ENCODE results near the gene ROMO1. TPM values are rescaled to one million over a fixed set of nuclear protein-coding genes. Genes with fewer than 3 reads are reported as not detected.
"Not testable (repeated sequence)": the region's sequence is repeated elsewhere in the genome, so short reads cannot be mapped to it uniquely, and the experiment has no call there.

The ROMO1 gene
- total RNA-seq, 2 experiments from 2014 or later = 96.9 to 112 TPM

DNA sequence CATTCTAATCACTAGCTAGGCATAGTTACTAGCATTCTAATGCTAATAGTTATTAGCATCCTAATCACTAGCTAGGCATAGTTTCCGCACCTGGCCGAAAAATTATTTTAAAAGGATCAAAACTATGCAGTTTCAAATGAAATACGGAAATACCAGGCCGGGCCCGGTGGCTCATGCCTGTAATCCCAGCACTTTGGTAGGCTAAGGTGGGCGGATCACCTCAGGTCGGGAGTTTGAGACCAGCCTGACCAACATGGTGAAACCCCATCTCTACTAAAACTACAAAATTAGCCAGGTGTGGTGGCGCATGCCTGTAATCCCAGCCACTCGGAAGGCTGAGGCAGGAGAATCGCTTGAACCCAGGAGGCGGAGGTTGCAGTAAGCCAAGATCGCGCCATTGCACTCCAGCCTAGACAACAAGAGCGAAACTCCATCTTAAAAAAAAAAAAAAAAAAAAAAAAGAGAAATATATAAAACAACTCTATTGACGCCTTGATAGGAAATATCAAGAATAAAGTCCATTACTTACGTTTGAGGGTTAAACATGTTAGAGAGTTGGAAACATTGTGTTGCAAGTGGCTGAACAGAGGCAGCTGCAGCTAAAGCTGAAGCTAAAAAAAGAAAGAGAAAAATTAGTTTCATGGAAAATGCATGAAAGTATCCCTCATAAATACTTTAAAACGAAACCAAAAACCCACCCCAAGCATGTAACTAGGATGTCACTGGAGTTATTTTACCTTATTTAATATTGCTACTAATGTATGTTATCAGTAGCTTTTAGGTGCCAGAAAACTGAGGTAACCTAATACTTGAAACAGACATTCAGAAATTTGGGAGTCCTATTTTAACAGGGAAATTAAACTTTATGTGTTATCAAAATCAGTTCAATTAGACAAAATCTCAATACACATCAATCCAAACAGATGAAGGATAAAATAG, 7.7 kb downstream of the ROMO1 start:
- not testable (repeated sequence) for DNase-seq; H3K9me3 Mint-ChIP-seq; H3K4me3 Mint-ChIP-seq; H3K27me3 Mint-ChIP-seq; H3K27ac Mint-ChIP-seq; ATAC-seq (ENCODE audit: low read depth)
- POLR2A ChIA-PET = interaction anchor here (0.9 to 1.5 kb wide), 2 partner anchors 35 kb away, joined by 3 to 8 read pairs; partner anchors contain the start of gene RBM39
- peaks cover 27% of the 10 kb centered on the region for H3K4me1 Mint-ChIP-seq
- H3K36me3 Mint-ChIP-seq = peaks cover 34% of the 10 kb centered on the region

DNA sequence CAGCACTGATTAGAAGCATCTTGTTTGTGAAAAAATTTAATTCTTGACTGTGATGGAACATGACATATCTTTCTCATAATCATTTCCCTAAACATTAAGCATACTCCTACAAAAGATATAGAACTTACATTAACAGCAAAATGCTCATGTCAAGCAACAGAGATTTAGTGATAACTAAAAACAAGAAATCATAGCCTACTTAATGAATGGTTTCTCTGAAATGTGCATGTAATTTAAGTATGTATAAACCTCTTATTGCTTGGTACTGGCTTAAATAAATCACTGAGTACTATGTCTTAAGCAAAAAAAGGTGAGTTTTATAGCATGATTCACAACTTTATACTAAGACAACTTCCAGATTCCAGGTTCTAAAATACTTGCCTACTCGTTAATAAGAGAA, 9.3 kb downstream of the ROMO1 start:
- POLR2A ChIA-PET = interaction anchor here (1.5 kb wide), 1 partner anchor 33 kb away, joined by 8 read pairs; the partner anchor contains the start of gene RBM39
- ATAC-seq (ENCODE audit: low read depth) (no peak), DNase-seq (no peak)
- H3K27ac Mint-ChIP-seq = no peak overlapping the region
- H3K9me3 Mint-ChIP-seq = no peaks in the 10 kb centered on the region
- H3K4me1 Mint-ChIP-seq = peaks cover 35% of the 10 kb centered on the region
- peaks cover 38% of the 10 kb centered on the region for H3K36me3 Mint-ChIP-seq
- H3K27me3 Mint-ChIP-seq = no peaks in the 10 kb centered on the region
- H3K4me3 Mint-ChIP-seq = no peak overlapping the region

DNA sequence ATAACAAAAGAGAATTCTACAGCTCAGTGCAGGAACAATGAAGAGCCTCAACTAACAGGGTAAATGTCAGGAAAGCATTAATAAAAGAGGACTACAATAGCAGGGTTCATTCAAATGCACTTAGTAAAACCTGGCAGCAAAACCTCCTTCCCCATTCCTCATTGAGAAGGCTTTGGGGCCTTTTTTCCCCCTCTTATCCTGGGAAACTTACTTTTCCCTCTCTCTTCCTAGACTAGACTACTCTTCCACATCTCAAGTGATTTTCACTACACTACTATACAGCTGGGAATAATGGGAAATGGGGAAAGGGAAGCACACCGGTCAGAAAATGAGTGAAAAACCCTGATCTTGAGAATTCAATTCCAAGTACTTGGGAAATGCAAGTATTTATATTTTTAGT, 10.1 kb downstream of the ROMO1 start:
- Mint-ChIP-seq H3K36me3 (peaks cover 38% of the 10 kb centered on the region), H3K27me3 (no peaks in the 10 kb centered on the region), H3K4me1 (peaks cover 39% of the 10 kb centered on the region), H3K4me3 (no peak overlapping the region), H3K9me3 (no peaks in the 10 kb centered on the region), H3K27ac (peak overlapping the region; percentile 0)
- POLR2A ChIA-PET = interaction anchor here (0.7 kb wide), 1 partner anchor 201 kb away, joined by 3 read pairs; no protein-coding TSS in a partner anchor
- ATAC-seq (ENCODE audit: low read depth) (no peak), DNase-seq (no peak)

DNA sequence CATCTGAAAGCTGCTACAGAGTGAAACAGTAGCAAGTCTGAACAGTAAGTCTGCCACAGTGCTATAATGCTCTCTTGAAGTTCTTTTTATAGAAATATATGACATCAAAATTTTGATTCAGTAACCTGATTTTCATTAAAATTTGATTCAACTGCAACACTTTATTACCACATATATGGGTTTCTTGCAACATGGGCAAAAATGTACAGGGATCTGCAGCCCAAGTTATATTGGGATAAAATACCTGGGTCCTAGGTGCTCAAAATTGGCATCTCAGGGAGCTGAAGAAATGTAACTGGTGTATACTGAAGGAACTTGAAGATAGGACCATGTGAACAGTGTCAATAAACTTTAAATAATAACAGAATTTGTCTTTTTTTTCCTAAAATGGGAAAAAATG, 10.8 kb downstream of the ROMO1 start:
- ATAC-seq (ENCODE audit: low read depth) (no peak), DNase-seq (no peak)
- Mint-ChIP-seq H3K4me3 (no peak overlapping the region), H3K36me3 (peaks cover 38% of the 10 kb centered on the region), H3K27me3 (no peaks in the 10 kb centered on the region), H3K27ac (no peak overlapping the region), H3K9me3 (no peaks in the 10 kb centered on the region), H3K4me1 (peaks cover 38% of the 10 kb centered on the region)
- POLR2A ChIA-PET = interaction anchor here (0.6 to 0.7 kb wide), 2 partner anchors 33 to 218 kb away, joined by 4 to 7 read pairs; partner anchors contain the start of gene RBM39

DNA sequence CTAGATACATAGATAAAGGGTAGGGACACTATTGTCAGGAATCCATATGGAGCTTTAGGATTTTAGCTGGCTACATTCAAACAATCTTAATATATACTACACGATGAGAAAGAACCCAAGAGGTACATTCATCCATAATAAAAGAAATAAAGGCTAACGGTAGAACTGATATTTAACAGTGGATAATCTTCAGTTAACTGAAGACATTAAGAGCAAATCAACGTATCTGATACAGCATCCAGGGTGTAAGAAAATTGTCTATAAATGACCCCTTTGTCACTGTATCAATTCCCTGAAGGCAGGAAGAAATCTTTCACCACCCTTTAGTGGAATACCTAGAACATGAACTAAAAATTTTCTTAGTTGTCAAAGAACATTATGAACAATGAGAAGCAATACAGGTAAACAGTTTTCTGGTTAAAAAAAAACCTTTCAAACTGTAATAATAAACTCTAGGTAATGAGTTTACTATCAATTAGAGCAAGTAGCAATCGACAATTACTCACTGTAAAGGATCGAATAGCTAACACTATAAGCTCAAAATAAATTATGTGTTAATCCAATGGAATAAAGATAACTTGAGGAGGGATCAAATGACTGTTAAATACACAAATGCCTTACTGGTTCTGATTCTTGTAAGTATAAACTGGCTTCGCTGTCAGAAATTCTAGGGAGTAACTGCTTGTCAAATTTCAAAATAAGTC, 11.8 kb downstream of the ROMO1 start:
- Mint-ChIP-seq H3K36me3 (peaks cover 41% of the 10 kb centered on the region), H3K27me3 (no peaks in the 10 kb centered on the region), H3K4me1 (peaks cover 39% of the 10 kb centered on the region), H3K27ac (peak overlapping the region; percentile 65), H3K4me3 (peak overlapping the region; percentile 66), H3K9me3 (no peaks in the 10 kb centered on the region)
- DNase-seq = no peak
- POLR2A ChIA-PET = interaction anchor here (1.0 to 2.8 kb wide), 5 partner anchors 12 to 91 kb away, joined by 3 to 10 read pairs (median 3); partner anchors contain the start of genes NFS1, RBM39 and ROMO1
- ATAC-seq (ENCODE audit: low read depth) = no peak

DNA sequence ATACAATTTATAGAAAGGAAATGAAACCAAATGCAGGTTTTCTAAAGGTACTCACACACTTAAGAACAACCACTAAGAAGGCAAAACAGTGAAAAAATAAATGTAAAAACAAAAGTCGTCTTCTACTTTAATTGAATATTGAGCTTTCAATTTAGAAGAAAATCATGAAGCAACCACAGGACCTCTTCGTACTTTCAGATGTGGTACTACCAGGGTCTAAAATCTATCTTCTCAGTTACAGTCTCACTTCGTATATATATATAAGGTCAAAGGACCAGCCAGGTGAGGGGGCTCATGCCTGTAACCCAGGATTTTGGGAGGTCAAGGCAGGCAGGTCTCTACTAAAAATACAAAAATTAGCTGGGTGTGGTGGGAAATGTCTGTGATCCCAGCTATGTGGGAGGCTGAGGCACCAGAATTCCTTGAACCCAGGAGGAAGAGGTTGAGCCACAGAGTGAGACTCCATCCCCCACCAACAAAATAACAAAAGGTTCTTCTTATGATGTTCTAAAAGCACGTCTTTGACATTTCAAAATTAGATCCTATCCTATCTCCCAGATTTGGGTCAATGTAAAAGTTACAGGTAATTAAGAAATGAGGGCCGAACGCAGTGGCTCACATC, 12.5 kb downstream of the ROMO1 start:
- peak overlapping the region; percentile 65 for H3K27ac Mint-ChIP-seq
- ATAC-seq (ENCODE audit: low read depth) = peak; percentile 43
- no peak for DNase-seq
- H3K9me3 Mint-ChIP-seq = no peaks in the 10 kb centered on the region
- H3K4me1 Mint-ChIP-seq = peaks cover 39% of the 10 kb centered on the region
- POLR2A ChIA-PET = interaction anchor here (1.0 to 2.8 kb wide), 5 partner anchors 12 to 92 kb away, joined by 3 to 10 read pairs (median 3); partner anchors contain the start of genes NFS1, RBM39 and ROMO1
- peak overlapping the region; percentile 66 for H3K4me3 Mint-ChIP-seq
- H3K36me3 Mint-ChIP-seq = peaks cover 41% of the 10 kb centered on the region
- no peaks in the 10 kb centered on the region for H3K27me3 Mint-ChIP-seq

DNA sequence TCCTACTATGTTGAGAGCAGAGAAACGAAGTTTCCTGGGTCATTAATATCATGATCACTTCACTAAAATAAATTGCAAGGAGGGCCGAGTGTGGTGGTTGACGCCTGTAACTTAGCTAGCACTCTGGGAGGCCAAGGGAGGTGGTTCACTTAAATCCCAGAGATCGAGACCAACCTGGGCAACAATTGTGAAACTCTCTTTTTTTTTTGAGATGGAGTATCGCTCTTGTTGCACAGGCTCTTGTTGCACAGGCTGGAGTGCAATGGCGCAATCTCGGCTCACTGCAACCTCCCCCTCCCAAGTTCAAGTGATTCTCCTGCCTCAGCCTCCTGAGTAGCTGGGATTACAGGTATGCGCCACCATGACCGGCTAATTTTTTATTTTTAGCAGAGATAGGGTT, 13.9 kb downstream of the ROMO1 start:
- not testable (repeated sequence) for ATAC-seq (ENCODE audit: low read depth); H3K27me3 Mint-ChIP-seq; H3K9me3 Mint-ChIP-seq; DNase-seq
- POLR2A ChIA-PET = interaction anchor here (0.8 to 2.8 kb wide), 2 partner anchors 13 to 29 kb away, joined by 10 to 14 read pairs; partner anchors contain the start of gene RBM39
- H3K4me1 Mint-ChIP-seq = peaks cover 42% of the 10 kb centered on the region
- peak overlapping the region; percentile 52 for H3K27ac Mint-ChIP-seq
- H3K36me3 Mint-ChIP-seq = peaks cover 45% of the 10 kb centered on the region
- peak overlapping the region; percentile 37 for H3K4me3 Mint-ChIP-seq

DNA sequence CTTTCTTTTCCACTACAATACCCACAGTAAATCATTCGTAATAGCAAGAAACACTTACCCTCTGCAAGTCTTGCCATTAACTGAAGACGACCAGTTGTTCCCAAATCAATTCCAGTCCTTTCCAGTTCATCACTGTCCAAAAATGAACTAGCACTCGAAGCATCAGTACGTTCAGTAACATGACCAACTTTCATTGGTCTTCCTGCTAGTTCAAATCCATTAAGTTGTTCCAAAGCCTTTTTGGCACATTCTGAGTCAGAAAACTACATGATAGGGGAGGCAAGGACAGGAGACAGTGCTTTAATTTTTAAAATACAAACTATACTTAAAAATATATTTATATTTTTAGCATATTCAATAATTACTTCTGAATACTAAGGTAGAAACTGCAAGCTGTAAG, 14.9 kb downstream of the ROMO1 start:
- POLR2A ChIA-PET = interaction anchor here (2.0 kb wide), 1 partner anchor 17 kb away, joined by 5 read pairs; no protein-coding TSS in a partner anchor
- no peak overlapping the region for H3K4me3 Mint-ChIP-seq
- H3K27me3 Mint-ChIP-seq = no peaks in the 10 kb centered on the region
- DNase-seq (no peak), ATAC-seq (ENCODE audit: low read depth) (no peak)
- H3K36me3 Mint-ChIP-seq = peaks cover 46% of the 10 kb centered on the region
- H3K4me1 Mint-ChIP-seq = peaks cover 41% of the 10 kb centered on the region
- no peak overlapping the region for H3K27ac Mint-ChIP-seq
- H3K9me3 Mint-ChIP-seq = no peaks in the 10 kb centered on the region

DNA sequence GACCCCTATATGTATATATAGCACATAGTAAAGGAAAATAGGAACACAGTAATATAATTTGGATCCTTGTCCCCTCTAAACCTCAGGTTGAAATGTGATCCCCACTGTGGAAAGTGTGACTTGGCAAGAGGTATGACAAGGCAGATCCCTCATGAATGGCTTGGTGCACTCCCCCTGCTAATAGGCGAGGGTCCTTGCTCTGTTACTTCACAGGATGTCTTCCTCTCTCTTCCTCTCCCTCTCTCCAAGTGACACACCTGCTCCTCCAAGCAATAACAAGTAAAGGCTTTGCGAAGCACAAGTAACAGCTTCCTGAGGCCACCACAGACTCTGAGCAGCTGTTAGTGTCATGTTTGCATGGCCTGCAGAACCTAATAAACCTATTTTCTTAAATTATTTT, 16.4 kb downstream of the ROMO1 start:
- DNase-seq (no peak), ATAC-seq (ENCODE audit: low read depth) (no peak)
- POLR2A ChIA-PET = interaction anchor here (1.1 to 2.0 kb wide), 3 partner anchors 15 to 67 kb away, joined by 4 to 5 read pairs (median 4); partner anchors contain the start of gene RBM39
- Mint-ChIP-seq H3K9me3 (no peaks in the 10 kb centered on the region), H3K4me1 (peaks cover 40% of the 10 kb centered on the region), H3K27ac (no peak overlapping the region), H3K4me3 (no peak overlapping the region), H3K36me3 (peaks cover 51% of the 10 kb centered on the region), H3K27me3 (no peaks in the 10 kb centered on the region)

DNA sequence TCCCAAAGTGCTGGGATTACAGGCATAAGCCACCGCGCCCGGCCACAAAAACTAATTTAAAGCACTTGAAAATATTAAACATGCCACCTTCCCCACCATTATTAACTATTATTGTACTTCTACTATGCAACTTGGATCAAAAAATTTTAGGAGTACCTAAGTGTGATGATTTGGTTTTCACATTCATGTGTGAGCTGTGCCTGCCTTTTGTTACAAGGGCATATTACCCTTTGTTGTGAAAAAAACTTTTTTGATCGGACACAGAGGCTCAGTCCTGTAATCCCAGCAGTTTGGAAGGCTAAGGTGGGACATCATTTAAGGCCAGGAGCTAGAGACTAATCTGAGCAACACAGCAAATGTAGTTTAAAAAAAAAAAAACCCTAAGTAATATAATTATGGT, 17.1 kb downstream of the ROMO1 start:
- ATAC-seq (ENCODE audit: low read depth) (no peak), DNase-seq (no peak)
- H3K36me3 Mint-ChIP-seq = peaks cover 51% of the 10 kb centered on the region
- no peaks in the 10 kb centered on the region for H3K27me3 Mint-ChIP-seq
- peaks cover 33% of the 10 kb centered on the region for H3K4me1 Mint-ChIP-seq
- POLR2A ChIA-PET = interaction anchor here (1.2 to 1.7 kb wide), 2 partner anchors 26 to 237 kb away, joined by 3 to 4 read pairs; partner anchors contain the start of gene RBM39
- no peak overlapping the region for H3K27ac Mint-ChIP-seq
- H3K9me3 Mint-ChIP-seq = no peaks in the 10 kb centered on the region
- no peak overlapping the region for H3K4me3 Mint-ChIP-seq

DNA sequence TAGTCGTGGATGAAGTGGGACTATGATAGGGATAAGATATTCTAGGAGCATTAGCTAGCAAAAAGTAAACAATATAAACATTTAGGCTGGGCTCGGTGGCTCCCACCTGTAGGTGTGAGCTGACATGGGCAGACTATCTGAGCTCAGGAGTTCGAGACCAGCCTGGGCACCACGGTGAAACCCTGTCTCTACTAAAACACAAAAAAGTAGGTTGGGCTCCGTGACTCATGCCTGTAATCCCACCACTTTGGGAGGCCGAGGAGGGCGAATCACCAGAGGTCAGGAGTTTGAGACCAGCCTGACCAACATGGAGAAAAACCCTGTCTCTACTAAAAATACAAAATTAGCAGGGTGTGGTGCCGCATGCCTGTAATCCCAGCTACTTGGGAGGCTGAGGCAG, 19.1 kb downstream of the ROMO1 start:
- not testable (repeated sequence) for ATAC-seq (ENCODE audit: low read depth); H3K4me3 Mint-ChIP-seq; DNase-seq; H3K27ac Mint-ChIP-seq; H3K27me3 Mint-ChIP-seq; H3K9me3 Mint-ChIP-seq
- Mint-ChIP-seq H3K4me1 (peaks cover 28% of the 10 kb centered on the region), H3K36me3 (peaks cover 48% of the 10 kb centered on the region)
- POLR2A ChIA-PET = interaction anchor here (0.7 to 1.7 kb wide), 4 partner anchors 12 to 24 kb away, joined by 3 to 4 read pairs (median 4); partner anchors contain the start of gene RBM39

DNA sequence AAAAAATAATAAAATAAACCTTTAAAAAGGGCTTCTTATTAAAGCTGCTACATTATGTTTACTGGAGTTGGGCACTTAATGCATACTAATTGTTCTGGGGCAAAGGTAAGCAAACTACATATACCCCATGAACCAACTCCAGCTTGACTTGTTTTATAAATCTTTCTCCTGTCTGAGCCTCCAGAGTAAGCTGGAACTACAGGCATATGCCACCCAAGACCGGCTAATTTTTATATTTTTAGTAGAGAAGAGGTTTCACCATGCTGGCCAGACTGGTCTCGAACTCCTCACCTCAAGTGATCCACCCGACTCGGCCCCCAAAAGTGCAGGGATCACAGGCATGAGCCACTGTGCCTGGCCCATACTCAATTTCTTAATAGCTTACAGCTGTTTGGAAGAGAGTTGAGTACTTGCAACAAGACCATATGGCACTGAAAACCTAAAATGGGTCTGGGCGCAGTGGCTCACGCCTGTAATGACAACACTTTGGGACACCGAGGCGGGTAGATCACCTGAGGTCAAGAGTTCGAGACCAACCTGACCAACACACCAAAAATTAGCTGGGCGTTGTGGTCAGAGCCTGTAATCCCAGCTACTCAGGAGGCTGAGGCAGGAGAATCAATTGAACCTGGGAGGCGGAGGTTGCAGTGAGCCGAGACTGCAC, 19.9 kb downstream of the ROMO1 start:
- Mint-ChIP-seq H3K27ac (no peak overlapping the region), H3K4me1 (peaks cover 24% of the 10 kb centered on the region), H3K4me3 (no peak overlapping the region), H3K27me3 (no peaks in the 10 kb centered on the region), H3K9me3 (no peaks in the 10 kb centered on the region), H3K36me3 (peaks cover 45% of the 10 kb centered on the region)
- DNase-seq = no peak
- no peak for ATAC-seq (ENCODE audit: low read depth)
- POLR2A ChIA-PET = interaction anchor here (0.9 to 1.7 kb wide), 5 partner anchors 11 to 23 kb away, joined by 3 to 4 read pairs (median 4); partner anchors contain the start of genes NFS1, RBM39 and ROMO1

All from activated naive CD8-positive, alpha-beta T cell treated with anti-CD3 and anti-CD28 coated beads, Interleukin-2, amount 10 ng/mL, durations not matched to agents 7 days and 5 days (primary cell).